NCI-H128 (cell line): Measurements from ENCODE around the gene TEKT5.

ENCODE experiments used
- DNase-seq: peaks from one replicate; lab custom pipeline; 2025; ENCODE audit not compliant: unreplicated experiment; lab: John Stamatoyannopoulos, UW

TEKT5 gene

DNA sequence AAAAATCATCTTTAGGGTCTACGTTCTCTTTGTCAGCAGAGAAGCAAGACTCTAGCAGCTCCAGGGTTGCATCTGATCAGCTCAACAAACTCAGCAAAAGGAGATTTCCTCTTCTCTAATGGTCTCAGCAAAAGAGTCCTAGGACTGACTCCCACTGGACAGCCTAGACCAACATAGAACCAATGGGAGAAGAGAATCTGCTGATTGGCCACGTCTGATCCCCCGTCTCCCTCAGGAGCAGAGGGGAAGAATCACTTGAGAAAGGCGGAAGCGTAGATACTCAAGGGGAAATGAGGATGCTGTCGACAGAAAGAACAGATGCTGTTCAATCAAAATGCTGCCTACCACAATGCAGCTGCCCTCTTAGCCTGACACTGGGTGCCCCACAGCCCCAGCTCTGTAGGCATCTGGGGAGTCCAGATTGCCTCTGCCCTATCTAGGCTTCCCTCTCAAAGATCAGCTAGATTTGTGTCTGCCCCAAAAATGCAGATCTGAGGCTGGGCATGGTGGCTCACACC, 82.8 kb downstream of the TEKT5 start:
- no peak for DNase-seq

DNA sequence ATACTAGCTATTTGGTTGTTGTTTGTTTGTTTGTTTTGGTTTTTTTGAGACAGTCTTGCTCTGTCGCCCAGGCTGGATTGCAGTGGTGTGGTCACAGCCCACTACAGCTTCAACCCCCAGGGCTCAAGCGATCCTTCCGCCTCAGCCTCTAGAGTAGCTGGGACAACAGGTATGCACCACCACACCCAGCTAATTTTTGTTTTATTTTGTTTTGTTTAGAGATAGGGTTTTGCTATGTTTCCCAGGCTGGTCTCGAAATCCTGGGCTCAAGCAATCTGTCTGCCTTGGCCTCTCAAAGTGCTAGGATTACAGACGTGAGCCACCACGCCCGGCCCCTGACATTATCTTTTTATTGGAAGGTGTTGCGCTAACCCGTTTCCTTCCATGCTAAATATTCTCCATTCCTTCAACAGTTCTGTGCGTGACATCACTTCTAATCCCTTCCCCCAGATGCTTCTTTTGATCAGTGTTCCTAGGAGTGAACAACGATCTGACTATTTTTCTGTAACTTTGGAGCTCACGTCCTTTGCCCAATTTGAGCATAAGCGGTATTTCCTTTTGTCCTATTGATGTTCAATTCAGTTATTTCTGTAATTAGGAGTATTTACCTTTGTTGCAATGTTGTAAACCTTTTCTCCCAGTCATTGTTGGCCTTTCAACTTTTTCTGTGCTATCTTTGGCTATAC, 84.1 kb downstream of the TEKT5 start:
- no peak for DNase-seq

DNA sequence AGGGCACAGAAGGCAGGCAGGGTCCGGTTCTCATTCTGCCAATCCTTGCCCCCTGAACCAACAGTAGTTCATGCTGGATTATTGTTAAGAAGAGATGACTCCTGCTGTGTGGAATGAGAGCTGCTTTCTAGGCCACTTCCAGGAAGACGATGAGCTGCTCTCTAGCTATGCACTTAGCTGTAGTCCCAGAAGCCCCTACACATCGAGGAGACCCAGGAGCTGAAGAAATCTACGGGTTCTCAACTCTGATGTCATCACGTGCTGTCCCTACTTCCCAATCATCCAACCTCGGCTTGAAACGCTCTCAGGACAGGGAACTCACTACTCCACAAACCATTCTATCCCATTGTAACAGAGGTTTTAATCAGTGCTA, 85.3 kb downstream of the TEKT5 start:
- no peak for DNase-seq

DNA sequence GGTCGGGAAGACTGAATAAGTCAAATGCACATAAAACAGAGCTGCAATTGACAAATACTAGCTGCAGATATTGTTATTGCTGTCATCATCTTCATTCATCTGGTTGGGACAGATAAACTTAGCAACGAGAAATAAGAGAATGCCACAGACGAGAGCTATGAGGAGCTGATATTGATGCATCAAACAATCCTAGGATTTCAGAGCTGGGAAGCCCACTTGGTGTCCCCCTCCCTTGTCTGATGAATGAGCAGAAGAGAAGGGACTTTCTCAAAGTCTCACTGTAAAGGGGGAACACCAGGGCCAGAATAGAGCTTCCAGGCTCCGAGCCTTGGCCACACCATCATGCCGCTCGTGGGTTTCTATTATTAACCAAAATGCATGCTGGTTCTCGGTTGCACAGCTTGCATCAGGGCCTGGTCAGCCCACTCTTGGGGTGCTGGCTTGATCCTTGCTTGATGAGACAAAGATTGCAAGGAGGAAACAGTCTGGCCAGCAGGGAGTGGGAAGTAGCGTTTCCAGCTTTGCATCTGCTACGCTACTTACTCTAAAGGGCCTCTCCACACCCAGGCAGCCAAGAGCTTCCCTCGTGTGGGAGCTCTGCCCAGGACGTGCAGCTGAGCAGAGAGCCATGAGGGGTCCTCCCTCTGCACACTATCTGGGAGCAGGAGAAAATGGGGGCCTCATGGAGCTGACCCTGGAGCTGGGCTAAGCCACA, 85.9 kb downstream of the TEKT5 start:
- no peak for DNase-seq

DNA sequence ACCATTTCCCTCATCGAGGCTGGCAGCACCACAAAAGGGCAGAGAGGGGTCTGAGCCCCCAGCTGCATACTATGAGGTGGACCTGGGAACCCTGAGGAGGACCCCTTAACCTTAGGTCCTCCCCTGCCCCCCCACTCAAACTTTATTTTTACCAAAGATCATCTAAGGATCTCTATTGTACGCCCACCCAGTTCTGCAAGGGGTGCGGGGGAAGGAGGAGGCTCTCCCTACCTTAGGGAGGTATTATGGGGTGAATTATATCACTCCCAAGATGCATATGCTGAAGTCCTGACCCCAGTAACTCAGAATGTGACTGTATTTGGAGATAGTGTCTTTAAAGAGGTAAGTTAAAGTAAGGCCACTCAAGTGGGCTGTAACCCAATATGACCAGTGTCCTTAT, 87.6 kb downstream of the TEKT5 start:
- no peak for DNase-seq

DNA sequence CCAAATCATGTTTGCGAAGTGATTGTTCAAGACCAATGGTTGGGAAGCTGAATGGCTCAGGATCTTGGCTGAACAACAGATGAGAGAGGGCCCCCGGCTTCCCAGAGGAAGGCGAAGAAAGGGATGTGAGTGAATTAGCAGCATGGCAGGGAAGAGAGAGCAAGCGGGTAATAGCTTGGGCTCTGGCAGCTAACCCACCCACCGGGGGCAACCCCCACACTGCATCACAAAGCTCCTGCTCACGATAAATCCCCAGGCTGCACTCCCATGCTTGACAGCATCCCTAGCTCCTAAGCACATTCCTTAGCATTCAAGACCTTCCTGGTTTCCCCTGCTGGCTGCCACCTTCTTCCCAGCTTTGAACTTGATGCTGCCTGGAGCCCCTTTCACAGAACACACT, 88.1 kb downstream of the TEKT5 start:
- no peak for DNase-seq

DNA sequence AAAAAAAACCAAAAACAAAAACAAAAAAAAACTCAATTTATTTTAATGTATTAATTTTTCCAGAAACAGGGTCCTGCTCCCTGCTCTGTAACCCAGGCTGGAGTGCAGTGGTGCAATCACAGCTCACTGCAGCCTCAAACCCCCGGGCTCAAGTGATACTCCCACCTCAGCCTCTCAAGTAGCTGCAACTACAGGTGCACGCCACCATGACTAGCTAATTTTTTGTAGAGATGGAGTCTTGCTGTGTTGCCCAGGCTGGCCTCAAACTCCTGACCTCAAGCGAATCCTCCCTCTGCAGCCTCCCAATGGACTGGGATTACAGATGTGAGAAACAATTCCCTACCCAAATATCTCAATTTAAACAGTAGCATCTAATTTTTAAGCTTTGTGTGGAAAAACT, 89.1 kb downstream of the TEKT5 start:
- DNase-seq, result no peak

DNA sequence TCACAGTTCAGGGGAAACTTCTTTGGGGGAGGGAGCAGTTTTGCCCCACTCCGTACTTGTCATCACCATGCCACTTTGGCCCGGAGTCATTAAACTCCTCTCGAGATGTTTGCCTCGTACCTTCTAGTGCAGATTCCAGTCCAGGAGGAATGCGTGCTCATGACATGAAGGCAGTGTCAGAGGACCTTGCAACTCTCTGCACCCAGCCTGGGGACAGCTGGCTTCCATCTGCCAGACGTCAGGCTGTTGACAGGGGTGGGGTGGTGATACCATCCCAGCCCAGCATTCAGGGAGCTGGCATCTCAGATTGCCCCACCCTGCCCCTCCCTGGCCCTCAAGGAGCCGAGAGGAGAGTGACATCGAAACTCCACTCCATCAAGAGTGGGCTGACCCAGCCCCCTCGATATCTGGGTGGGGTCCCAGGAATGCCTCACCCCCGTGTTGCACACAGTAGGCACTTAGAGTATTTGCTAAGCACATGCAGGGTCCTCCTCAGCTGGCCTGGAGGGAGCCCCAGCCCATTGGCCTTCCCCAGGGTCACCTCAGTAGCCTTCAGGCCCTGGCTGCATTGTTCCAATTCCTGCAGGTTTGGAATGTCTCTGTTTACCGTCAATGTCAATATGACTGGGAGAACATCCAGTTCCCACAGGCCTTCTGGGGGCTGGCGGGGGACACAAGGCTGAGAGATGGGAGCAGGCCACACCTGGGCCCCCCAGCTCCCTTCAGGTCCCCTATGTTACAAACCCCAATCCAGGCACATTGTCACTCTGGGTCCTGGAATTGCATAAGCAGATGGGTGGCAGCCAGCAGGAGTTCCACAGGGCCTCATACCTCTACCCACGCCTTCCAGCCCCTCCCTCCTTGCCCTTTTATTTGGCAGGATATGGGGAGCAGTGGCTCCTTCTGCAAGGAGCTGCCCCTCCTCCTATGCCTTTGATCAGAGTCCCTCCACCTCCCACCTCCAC, 93.0 kb downstream of the TEKT5 start:
- DNase-seq, result no peak

DNA sequence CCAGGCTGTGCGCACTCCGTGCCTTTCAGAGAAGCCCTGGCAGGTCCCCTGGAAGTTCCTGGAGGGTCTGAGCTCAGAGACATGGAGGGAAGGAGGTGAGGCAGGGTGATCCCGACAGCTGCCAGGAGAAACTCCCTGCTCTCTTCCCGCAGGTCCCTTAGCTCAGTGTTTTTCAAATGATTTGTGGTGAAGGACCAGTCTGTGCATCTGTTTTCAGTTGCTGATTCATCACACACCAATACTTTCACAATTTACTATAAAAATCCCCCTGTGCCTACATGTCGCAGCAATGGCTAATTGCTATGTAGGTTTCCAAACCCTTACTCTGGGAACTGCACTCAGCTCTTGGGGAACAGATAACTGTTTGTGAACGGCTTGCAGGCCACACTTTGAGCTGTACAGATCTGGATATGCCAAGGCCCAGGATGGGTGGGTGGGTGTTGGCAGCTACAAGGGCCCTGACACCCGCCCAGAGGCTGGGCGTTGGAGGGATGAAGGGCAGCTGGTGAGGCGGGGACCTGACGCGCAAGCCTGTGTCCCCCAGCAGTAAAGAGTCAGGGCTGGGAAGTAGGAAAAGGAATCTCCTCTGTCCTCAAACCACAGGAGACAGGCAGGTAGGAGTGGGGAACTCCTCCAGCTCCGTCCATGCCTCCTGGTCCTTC, 93.8 kb downstream of the TEKT5 start:
- DNase-seq, result no peak

DNA sequence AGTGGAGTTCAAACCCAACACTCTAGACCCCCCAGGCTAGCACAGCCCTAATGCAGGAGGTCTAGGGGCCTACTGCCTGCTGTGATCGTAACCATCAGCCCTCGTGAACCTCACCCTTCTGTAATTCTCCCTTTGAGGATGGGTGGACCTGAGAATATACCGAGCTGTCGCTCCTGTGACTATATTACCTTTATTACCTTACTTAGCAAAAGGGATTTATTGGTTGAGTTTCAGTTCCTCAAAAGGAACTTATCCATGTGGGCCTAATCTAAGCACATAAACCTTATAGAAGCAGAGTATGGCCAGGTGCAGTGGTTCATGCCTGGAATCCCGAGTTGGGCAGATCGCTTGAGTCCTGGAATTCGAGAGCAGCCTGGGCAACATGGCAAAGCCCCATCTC, 95.1 kb downstream of the TEKT5 start:
- DNase-seq, result no peak

DNA sequence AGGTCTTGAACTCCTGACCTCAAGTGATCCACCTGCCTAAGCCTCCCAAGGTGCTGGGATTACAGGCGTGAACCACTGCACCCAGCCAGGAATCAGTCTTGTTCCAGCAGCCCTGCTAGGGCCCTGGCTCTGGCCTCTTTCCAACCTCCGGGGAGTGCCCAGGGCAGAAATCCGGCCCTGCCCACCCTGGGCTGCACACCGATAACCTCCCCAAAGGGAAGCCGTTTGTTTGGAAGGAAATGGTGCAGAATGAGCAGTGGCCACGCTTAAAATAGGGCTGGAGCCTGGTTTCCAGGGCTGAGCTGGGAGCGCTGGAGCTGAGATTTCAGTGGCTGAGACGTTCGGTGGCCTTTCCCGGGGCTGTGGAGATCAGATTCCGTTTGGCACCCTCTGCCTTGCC, 96.6 kb downstream of the TEKT5 start:
- no peak for DNase-seq

DNA sequence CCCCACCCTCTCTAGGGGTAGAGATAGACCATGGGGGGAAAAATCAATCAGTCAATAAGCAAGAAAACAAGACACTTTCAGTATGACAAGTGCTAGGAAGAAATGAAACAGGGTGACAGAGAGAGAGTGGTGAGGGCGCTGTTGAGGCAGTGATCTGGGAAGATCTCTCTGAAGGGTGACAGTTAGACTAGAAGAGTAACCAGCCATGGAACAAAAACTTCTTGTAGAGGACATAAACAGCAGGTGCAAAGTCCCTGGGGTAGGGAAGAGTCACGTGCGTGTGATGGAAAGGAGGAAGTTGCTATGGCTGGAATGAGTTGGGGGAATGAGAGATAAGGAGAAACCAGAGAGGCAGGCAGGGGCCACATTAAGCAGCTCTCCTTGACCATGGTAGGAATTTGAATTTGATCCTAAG, 97.5 kb downstream of the TEKT5 start:
- no peak for DNase-seq

DNA sequence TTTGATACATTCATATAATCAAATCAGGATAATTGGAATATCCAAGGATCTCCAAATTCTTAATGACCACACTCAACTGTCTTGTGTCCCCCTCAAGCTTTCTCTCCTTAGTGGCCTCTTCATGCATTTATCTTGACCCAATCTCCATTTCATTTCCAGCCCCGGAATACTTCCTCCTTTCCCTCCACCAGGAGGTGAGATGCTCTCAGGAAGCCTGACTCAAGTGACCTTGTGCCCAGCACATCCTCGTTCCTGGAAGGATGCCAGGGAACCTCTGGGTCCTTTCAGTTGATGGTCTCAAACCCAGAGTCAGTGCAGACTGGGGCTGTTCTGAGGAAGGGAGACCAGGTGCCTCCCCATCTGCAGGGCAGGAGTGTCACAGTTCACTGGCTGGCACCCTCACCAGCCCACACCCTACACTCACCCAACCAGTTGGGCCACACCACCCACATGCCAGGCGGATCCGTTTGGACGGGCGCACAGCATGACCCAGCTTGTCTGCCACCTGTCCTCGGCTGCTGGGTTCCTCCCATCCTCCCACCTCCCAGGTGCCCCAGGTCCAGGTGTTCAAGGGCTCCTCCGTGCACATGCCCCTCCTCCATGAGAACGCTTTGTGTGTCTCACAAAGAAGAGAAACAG, 100.3 kb downstream of the TEKT5 start:
- DNase-seq, result no peak

DNA sequence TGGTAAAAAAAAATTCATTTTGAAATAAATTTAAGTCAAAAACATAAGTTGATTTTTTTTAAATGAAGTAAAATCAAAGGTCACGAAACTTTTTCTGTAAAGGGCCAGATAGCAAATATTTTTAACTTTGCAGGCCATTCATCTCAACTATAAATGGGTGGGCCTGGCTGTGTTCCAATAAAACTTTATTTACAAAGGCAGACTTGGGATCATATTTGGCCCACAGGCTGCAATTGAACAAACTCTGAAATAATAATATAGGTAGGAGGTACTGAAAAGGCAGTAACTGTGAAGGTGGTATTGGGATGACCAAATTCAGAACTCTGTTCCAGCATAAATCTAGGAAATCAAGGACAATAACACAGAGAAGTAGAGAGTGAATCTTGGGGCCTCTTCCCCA, 102.1 kb downstream of the TEKT5 start:
- DNase-seq, result no peak

DNA sequence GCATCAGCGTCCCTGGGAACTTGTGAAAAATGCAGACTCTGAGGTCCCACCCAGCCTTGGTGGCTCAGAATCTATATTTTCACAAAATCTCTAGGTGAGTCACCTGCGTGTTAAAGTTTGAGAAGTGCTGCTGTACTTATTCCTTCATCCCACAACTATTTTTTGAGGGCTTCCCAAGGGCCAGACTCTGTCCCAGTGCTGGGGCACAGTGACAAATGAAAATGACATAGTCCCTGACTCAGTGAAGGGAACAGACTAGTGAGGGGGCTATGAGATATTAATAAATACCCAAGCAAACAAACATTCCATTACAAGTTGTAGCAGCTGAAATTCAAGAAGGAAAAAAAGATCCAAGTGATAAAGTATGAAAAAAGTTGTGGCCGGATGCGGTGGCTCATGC, 104.4 kb downstream of the TEKT5 start:
- no peak for DNase-seq

DNA sequence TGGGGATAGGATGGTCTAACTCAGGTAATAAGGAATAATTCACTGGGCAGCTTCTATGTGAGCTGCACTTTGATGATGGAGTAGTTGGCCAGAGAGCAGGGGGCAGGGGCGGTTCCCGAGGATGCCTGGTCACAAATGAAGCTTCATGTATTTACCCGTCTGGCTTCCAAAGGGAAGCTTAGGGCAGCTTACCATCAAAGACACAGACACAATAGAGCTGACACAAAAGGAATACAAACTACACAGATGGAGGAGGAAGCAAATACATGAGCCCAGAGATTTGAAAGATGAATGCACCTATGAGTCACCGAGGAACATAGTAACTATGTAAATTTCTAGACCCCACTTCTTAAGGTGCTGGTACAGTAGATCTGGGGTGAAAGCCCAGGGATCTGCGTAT, 105.6 kb downstream of the TEKT5 start:
- no peak for DNase-seq

DNA sequence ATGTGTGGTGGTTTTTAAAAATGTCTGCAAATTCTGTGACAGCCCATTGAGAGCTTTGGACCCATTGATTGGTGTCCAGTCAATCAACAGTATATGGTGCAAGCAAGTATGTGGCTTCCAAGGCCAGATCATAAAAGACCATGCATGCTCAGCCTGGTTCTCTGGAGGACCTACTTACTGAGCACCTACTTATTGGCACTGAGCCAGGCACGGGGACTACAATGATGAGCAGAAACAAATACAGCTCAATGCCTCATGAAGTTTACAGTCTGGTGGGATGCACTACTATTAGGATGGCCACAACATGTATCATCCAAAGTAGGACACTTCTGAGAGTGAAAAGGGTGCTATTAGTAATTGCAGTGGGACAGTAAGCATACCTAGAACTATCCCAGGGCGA, 107.1 kb downstream of the TEKT5 start:
- DNase-seq, result no peak

DNA sequence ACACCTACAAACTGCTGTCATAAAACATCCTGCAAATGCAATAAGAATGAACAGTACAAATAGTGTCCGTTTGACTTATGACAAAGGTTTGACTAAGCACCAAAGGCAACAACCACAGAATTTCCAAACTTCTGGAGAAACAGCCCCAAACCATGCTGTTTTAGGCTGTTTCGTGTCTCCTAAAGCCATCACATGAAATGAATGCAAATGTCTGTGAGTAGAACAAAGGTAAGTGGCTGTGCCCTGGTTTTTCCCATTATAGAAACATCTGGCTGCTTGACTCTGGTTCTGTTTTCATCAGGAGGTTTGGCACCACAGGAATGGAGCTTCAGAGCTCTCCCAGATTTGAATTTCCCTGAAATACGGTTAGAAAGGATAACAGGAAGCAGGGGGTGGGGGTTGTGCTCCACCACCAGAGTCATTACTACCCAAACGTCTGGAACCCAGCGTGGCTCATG, 109.7 kb downstream of the TEKT5 start:
- no peak for DNase-seq

DNA sequence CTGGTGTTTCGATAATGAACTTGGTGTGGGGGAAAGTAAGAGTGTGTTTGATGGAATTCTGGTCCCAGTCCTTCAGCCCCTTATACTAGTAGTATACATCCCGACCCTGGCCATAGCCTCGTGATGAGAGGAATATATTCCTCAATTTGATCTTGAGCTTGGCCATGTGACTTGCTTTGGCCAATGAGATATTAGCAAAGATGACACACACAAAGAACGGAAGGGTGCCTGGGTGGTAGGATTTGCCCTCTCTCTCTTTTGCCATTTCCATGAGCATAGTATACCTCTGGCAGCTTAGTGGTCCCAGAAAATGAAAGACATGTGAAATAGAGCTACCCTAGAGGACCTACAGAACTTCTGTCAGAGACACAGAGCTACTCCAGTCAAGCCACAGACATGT, 111.5 kb downstream of the TEKT5 start:
- no peak for DNase-seq

DNA sequence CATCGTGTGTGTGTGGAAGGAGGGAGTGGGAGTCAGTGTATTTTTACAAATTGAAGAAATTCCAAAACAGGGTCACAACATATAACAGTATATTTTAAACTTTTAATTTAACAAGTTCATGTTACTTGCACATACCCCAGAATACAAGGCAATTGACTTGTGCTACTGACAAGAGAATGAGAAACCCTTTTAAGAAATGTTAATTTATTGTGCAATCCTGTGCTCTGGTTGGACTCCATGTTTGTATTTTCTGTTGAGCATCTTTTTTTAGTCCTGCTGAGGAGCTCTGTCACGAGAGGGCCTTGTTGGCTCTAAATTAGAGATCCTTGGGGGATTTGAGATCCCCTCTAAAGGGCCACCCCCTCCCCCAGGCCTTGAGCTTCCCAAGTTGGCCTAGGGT, 113.2 kb downstream of the TEKT5 start:
- no peak for DNase-seq

DNA sequence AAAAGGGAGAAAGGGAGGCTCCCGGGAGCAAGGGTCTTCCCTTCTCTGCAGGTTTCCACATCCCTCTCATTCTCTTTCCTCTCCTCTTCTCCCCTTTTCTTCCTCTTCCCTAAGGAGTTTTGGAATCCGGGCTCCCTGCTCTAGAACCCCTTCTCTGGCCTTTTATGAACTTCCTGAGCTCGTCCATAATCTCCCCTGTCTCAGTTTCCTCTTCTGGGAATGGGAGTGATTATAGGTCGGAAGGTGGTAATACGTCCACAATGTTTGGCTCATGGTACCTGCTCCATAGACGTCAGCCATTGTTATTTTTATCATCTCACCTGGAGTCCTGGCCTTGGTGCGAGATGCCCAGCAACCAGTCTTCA, 113.9 kb downstream of the TEKT5 start:
- no peak for DNase-seq
